WTC11 (cell line): ENCODE data around the gene MPIG6B. TPM values are rescaled to one million over a fixed set of nuclear protein-coding genes. Genes with fewer than 3 reads are reported as not detected.

Experiments used
- ATAC-seq: fragments of 200-7000 bp; cut with Tn5 transposase; 2 replicates; pipeline ENCODE4 v1.10.0; 2021; ENCODE audit warnings: mild to moderate bottlenecking, moderate library complexity
- CTCF ChIA-PET: fragments of 300-600 bp; sonication (Branson Sonifier 250); formaldehyde crosslinking; loops from one replicate; lab custom pipeline; 2021; ENCODE audit warnings: antibody characterized with exemption; lab: Charles Lee
- POLR2A ChIA-PET: fragments of 350-600 bp; sonication (Branson Sonifier 250); formaldehyde crosslinking; loops from one replicate; lab custom pipeline; 2021; ENCODE audit warnings: antibody characterized with exemption; lab: Charles Lee
- DNase-seq: peaks from one replicate; pipeline ENCODE4 v3.0.0; 2021; ENCODE audit warnings: low spot score
- H3K27ac Mint-ChIP-seq: 2 replicates; pipeline ENCODE4 v1.8.0; 2021; ENCODE audit warnings: mixed read lengths
- H3K27me3 Mint-ChIP-seq: 2 replicates; pipeline ENCODE4 v1.8.0; 2021; ENCODE audit warnings: low read depth, mild to moderate bottlenecking, moderate library complexity, mixed read lengths
- H3K36me3 Mint-ChIP-seq: 2 replicates; pipeline ENCODE4 v1.8.0; 2021; ENCODE audit warnings: mixed read lengths
- H3K4me1 Mint-ChIP-seq: 2 replicates; pipeline ENCODE4 v1.8.0; 2022; ENCODE audit warnings: mixed read lengths
- H3K4me3 Mint-ChIP-seq: 2 replicates; pipeline ENCODE4 v1.8.0; 2021; ENCODE audit warnings: mild to moderate bottlenecking, moderate library complexity, mixed read lengths
- H3K9me3 Mint-ChIP-seq: 2 replicates; pipeline ENCODE4 v1.8.0; 2021; ENCODE audit warnings: mixed read lengths
- AR ChIP-seq: fragments of 250-450 bp; sonication (Bioruptor Pico); IDR thresholded peaks from 2 replicates; pipeline ENCODE4 v1.9.0; 2021; ENCODE audit warnings: mild to moderate bottlenecking
- ATF2 ChIP-seq: sonication (generic); formaldehyde crosslinking; IDR thresholded peaks from 2 replicates; pipeline ENCODE4 v1.8.1; 2022; ENCODE audit warnings: low read depth, missing genetic modification reagents, borderline replicate concordance
- ESRRA ChIP-seq: sonication (generic); formaldehyde crosslinking; IDR thresholded peaks from 2 replicates; pipeline ENCODE4 v1.8.1; 2022; ENCODE audit warnings: mild to moderate bottlenecking, missing genetic modification reagents, borderline replicate concordance
- GRHL2 ChIP-seq: fragments of 250-450 bp; sonication (Bioruptor Pico); IDR thresholded peaks from 2 replicates; pipeline ENCODE4 v1.8.0; 2022; ENCODE audit warnings: mild to moderate bottlenecking, moderate library complexity; ENCODE audit not compliant: insufficient replicate concordance, severe bottlenecking
- KAT7 ChIP-seq: sonication (generic); formaldehyde crosslinking; IDR thresholded peaks from 2 replicates; pipeline ENCODE4 v1.8.1; 2023; ENCODE audit warnings: missing genetic modification reagents, mild to moderate bottlenecking, borderline replicate concordance
- MLX ChIP-seq: sonication (generic); formaldehyde crosslinking; IDR thresholded peaks from 2 replicates; pipeline ENCODE4 v1.8.1; 2023; ENCODE audit warnings: mild to moderate bottlenecking, missing genetic modification reagents, moderate library complexity
- NR3C1 ChIP-seq: sonication (generic); formaldehyde crosslinking; conservative IDR thresholded peaks from 2 replicates; pipeline ENCODE4 v1.8.1; 2023; ENCODE audit warnings: low read depth, mild to moderate bottlenecking, missing genetic modification reagents
- PRDM15 ChIP-seq: sonication (generic); formaldehyde crosslinking; IDR thresholded peaks from 2 replicates; pipeline ENCODE4 v1.8.0; 2022; ENCODE audit warnings: missing genetic modification reagents
- SOX15 ChIP-seq: fragments of 250-450 bp; sonication (Bioruptor Pico); IDR thresholded peaks from 2 replicates; pipeline ENCODE4 v1.9.0; 2021; ENCODE audit warnings: mild to moderate bottlenecking
- ZSCAN18 ChIP-seq: fragments of 250-450 bp; sonication (Bioruptor Pico); IDR thresholded peaks from 2 replicates; pipeline ENCODE4 v2.1.2; 2022; ENCODE audit warnings: mild to moderate bottlenecking, moderate library complexity
- total RNA-seq: library from RNA; stranded (reverse); gene quantifications from 3 replicates; pipeline ENCODE4 v1.2.3, GENCODE V29; 2021

MPIG6B gene
- total RNA-seq, 1 experiment from 2014 or later = 0.09 TPM

GRCh38 chr6:31718265-31718664 is 4.9 kb upstream of the MPIG6B start:
- POLR2A ChIA-PET = no interaction called here
- Mint-ChIP-seq H3K27ac (no peak overlapping the region), H3K9me3 (no peaks in the 10 kb centered on the region), H3K36me3 (no peaks in the 10 kb centered on the region), H3K4me3 (peak overlapping the region; percentile 13; the same call in 1 of the 2 replicates)
- no peak for DNase-seq
- no peak for TF ChIP-seq KAT7 (CRISPR knock-in tag)
- TF ChIP-seq AR (CRISPR knock-in tag) = no peak
- TF ChIP-seq MLX (CRISPR knock-in tag) = no peak
- TF ChIP-seq ZSCAN18 (CRISPR knock-in tag) = no peak
- no peak for TF ChIP-seq ESRRA (CRISPR knock-in tag)
- TF ChIP-seq SOX15 (CRISPR knock-in tag) = no peak
- TF ChIP-seq NR3C1 (CRISPR knock-in tag) = no peak
- TF ChIP-seq, all 79 proteins: peak for 0
- Mint-ChIP-seq H3K27me3 (peaks cover 4% of the 10 kb centered on the region; the same call in 1 of the 2 replicates), H3K4me1 (peaks cover 33% of the 10 kb centered on the region)
- CTCF ChIA-PET = no interaction called here
- peak; percentile 11 for ATAC-seq

- peaks cover 4% of the 10 kb centered on the region; the same call in 1 of the 2 replicates for H3K27me3 Mint-ChIP-seq
- POLR2A ChIA-PET = interaction anchor here (0.5 kb wide), 1 partner anchor 18 kb away, joined by 3 read pairs; no protein-coding TSS in a partner anchor
- no peak overlapping the region for H3K27ac Mint-ChIP-seq
- no peaks in the 10 kb centered on the region for H3K36me3 Mint-ChIP-seq
- no peak for ATAC-seq
- CTCF ChIA-PET = interaction anchor here (0.8 to 1.9 kb wide), 3 partner anchors 11 to 51 kb away, joined by 3 to 4 read pairs (median 4); no protein-coding TSS in a partner anchor
- peaks cover 27% of the 10 kb centered on the region for H3K4me1 Mint-ChIP-seq
- peak; percentile 49; the same call in 1 of the 2 replicates for TF ChIP-seq PRDM15 (CRISPR knock-in tag)
- TF ChIP-seq GRHL2 = no peak
- TF ChIP-seq, all 79 proteins: peak for 1
- H3K9me3 Mint-ChIP-seq = no peaks in the 10 kb centered on the region
- 0 out of 2 replicates have a peak overlapping the region, but pooled peaks have one; percentile 13 for H3K4me3 Mint-ChIP-seq
- DNase-seq = no peak
Measured at GRCh38 chr6:31719001-31719400, 4.2 kb upstream of the MPIG6B start.

- no peaks in the 10 kb centered on the region for H3K9me3 Mint-ChIP-seq
- ATAC-seq = no peak
- POLR2A ChIA-PET = no interaction called here
- no peak overlapping the region for H3K4me3 Mint-ChIP-seq
- CTCF ChIA-PET = interaction anchor here (1.9 kb wide), 1 partner anchor 9 kb away, joined by 4 read pairs; no protein-coding TSS in a partner anchor
- H3K4me1 Mint-ChIP-seq = peaks cover 19% of the 10 kb centered on the region
- H3K36me3 Mint-ChIP-seq = no peaks in the 10 kb centered on the region
- TF ChIP-seq ATF2 (CRISPR knock-in tag) = no peak
- H3K27ac Mint-ChIP-seq = no peak overlapping the region
- H3K27me3 Mint-ChIP-seq = peaks cover 4% of the 10 kb centered on the region; the same call in 1 of the 2 replicates
- DNase-seq = no peak
Measured at GRCh38 chr6:31720196-31720770, 2.9 kb upstream of the MPIG6B start.
